GM12801 (cell line): ENCODE measurements around the gene HDAC5.

ENCODE experiments used
- CTCF ChIP-seq: IDR thresholded peaks from one replicate; pipeline ENCODE4 v1.5.1; 2011; ENCODE audit warnings: control low read depth; ENCODE audit not compliant: insufficient read length; ENCODE audit errors: extremely low read depth

The HDAC5 gene

GRCh38 chr17:44062871-44063270, 60.6 kb downstream of the HDAC5 start:
- TF ChIP-seq CTCF, result no peak

GRCh38 chr17:44061446-44061845, 62.0 kb downstream of the HDAC5 start:
- TF ChIP-seq CTCF, result no peak

- no peak for TF ChIP-seq CTCF
Measured at GRCh38 chr17:44059101-44059892, 64.1 kb downstream of the HDAC5 start.

- TF ChIP-seq CTCF, result no peak
Measured at GRCh38 chr17:44053125-44053872, 70.1 kb downstream of the HDAC5 start.

GRCh38 chr17:44049294-44050060, 74.0 kb downstream of the HDAC5 start:
- no peak for TF ChIP-seq CTCF

- no peak for TF ChIP-seq CTCF
Measured at GRCh38 chr17:44045486-44045885, 78.0 kb downstream of the HDAC5 start.

- TF ChIP-seq CTCF, result no peak
Measured at GRCh38 chr17:44044071-44044470, 79.4 kb downstream of the HDAC5 start.
